Adipocyte (in vitro differentiated cells): Measurements from ENCODE around the gene CYP26B1.

ENCODE experiments used
- DNase-seq: peaks from one replicate; pipeline ENCODE4 v3.0.0-alpha.2; 2015; ENCODE audit warnings: low read depth
- H3K27me3 ChIP-seq: replicated peaks from 2 replicates; pipeline ENCODE4 v1.7.0; 2013; ENCODE audit warnings: mild to moderate bottlenecking, low read length, moderate library complexity; ENCODE audit not compliant: control insufficient read depth, insufficient read depth
- H3K36me3 ChIP-seq: 2 replicates; pipeline ENCODE4 v1.7.0; 2013; ENCODE audit warnings: low read length, mild to moderate bottlenecking, moderate library complexity; ENCODE audit not compliant: control insufficient read depth, insufficient read depth, severe bottlenecking
- H3K4me1 ChIP-seq: 2 replicates; pipeline ENCODE4 v1.7.0; 2013; ENCODE audit warnings: mild to moderate bottlenecking, low read length, moderate library complexity; ENCODE audit not compliant: control insufficient read depth, insufficient read depth
- H3K4me3 ChIP-seq: 2 replicates; pipeline ENCODE4 v1.7.0; 2013; ENCODE audit warnings: mild to moderate bottlenecking, low read length, moderate library complexity
- H3K9ac ChIP-seq: 2 replicates; pipeline ENCODE4 v1.7.0; 2013; ENCODE audit warnings: mild to moderate bottlenecking, low read length, moderate library complexity
- H3K9me3 ChIP-seq: 2 replicates; pipeline ENCODE4 v1.7.0; 2013; ENCODE audit warnings: mild to moderate bottlenecking, low read length, moderate library complexity; ENCODE audit not compliant: control insufficient read depth

Gene CYP26B1

GRCh38 chr2:72085036-72085435 lies 62.6 kb downstream of the CYP26B1 start:
- Histone ChIP-seq H3K27me3 (no peaks in the 10 kb centered on the region), H3K9ac (no peak overlapping the region), H3K9me3 (peaks cover 4% of the 10 kb centered on the region), H3K4me1 (peaks cover 6% of the 10 kb centered on the region), H3K4me3 (no peak overlapping the region), H3K36me3 (no peaks in the 10 kb centered on the region)
- DNase-seq = no peak

GRCh38 chr2:72084584-72084976 lies 63.1 kb downstream of the CYP26B1 start:
- Histone ChIP-seq H3K9ac (no peak overlapping the region), H3K27me3 (no peaks in the 10 kb centered on the region), H3K4me1 (peaks cover 6% of the 10 kb centered on the region), H3K36me3 (no peaks in the 10 kb centered on the region), H3K9me3 (peaks cover 4% of the 10 kb centered on the region), H3K4me3 (no peak overlapping the region)
- peak; percentile 25 for DNase-seq

GRCh38 chr2:72083751-72084583 lies 63.7 kb downstream of the CYP26B1 start:
- Histone ChIP-seq H3K27me3 (no peaks in the 10 kb centered on the region), H3K36me3 (no peaks in the 10 kb centered on the region), H3K9me3 (peaks cover 4% of the 10 kb centered on the region)

GRCh38 chr2:72082887-72083286 lies 64.8 kb downstream of the CYP26B1 start:
- H3K27me3 ChIP-seq = no peaks in the 10 kb centered on the region
- no peak overlapping the region for H3K4me3 ChIP-seq
- no peaks in the 10 kb centered on the region for H3K36me3 ChIP-seq
- H3K9me3 ChIP-seq = peaks cover 4% of the 10 kb centered on the region
- no peak for DNase-seq
- H3K9ac ChIP-seq = no peak overlapping the region
- peaks cover 6% of the 10 kb centered on the region for H3K4me1 ChIP-seq

More at GRCh38 chr2:72083751-72084583, 63.7 kb downstream of the CYP26B1 start:
- peak; percentile 49 for DNase-seq
- Histone ChIP-seq H3K4me3 (no peak overlapping the region), H3K9ac (no peak overlapping the region), H3K4me1 (peaks cover 6% of the 10 kb centered on the region)

- H3K27me3 ChIP-seq = no peaks in the 10 kb centered on the region
- peak; percentile 10 for DNase-seq
- no peak overlapping the region for H3K9ac ChIP-seq
- peaks cover 4% of the 10 kb centered on the region for H3K9me3 ChIP-seq
- no peak overlapping the region for H3K4me3 ChIP-seq
- peaks cover 6% of the 10 kb centered on the region for H3K4me1 ChIP-seq
- H3K36me3 ChIP-seq = no peaks in the 10 kb centered on the region
These were observed 65.6 kb downstream of the CYP26B1 start for GRCh38 chr2:72082021-72082601.

GRCh38 chr2:72081451-72081850 lies 66.2 kb downstream of the CYP26B1 start:
- DNase-seq = peak; percentile 64
- H3K4me1 ChIP-seq = peaks cover 6% of the 10 kb centered on the region
- peaks cover 4% of the 10 kb centered on the region for H3K9me3 ChIP-seq
- H3K9ac ChIP-seq = no peak overlapping the region
- no peaks in the 10 kb centered on the region for H3K36me3 ChIP-seq
- H3K4me3 ChIP-seq = no peak overlapping the region
- H3K27me3 ChIP-seq = no peaks in the 10 kb centered on the region

- no peak overlapping the region for H3K9ac ChIP-seq
- H3K4me1 ChIP-seq = peaks cover 6% of the 10 kb centered on the region
- peaks cover 5% of the 10 kb centered on the region for H3K9me3 ChIP-seq
- H3K36me3 ChIP-seq = no peaks in the 10 kb centered on the region
- DNase-seq = no peak
- no peaks in the 10 kb centered on the region for H3K27me3 ChIP-seq
- no peak overlapping the region for H3K4me3 ChIP-seq
These were observed 67.1 kb downstream of the CYP26B1 start for GRCh38 chr2:72080286-72081145.
